H1 (cell line): Measurements from ENCODE around the gene PTPRD. TPM values are rescaled to one million over a fixed set of nuclear protein-coding genes. Genes with fewer than 3 reads are reported as not detected.

Experiments used
- CHD2 ChIP-seq: IDR thresholded peaks from 2 replicates; pipeline ENCODE4 v1.6.1; 2012; ENCODE audit warnings: low read length, improper control_type of control experiment
- EZH2 ChIP-seq: fragments of 200-600 bp; sonication (generic); IDR thresholded peaks from 2 replicates; pipeline ENCODE4 v1.7.1; 2012; ENCODE audit warnings: low read depth, mild to moderate bottlenecking, moderate library complexity, low read length, inconsistent platforms; ENCODE audit not compliant: severe bottlenecking
- SUZ12 ChIP-seq: fragments of 200-600 bp; sonication (generic); IDR thresholded peaks from 2 replicates; pipeline ENCODE4 v1.6.1; 2012; ENCODE audit warnings: mild to moderate bottlenecking, inconsistent platforms, low read length, moderate library complexity, mixed read lengths
- polyA plus RNA-seq, 7 experiments: library from polyadenylated mRNA; depleted of rRNA in 3 of 7; stranded (reverse) in 5 of 7; unstranded in 2 of 7; fragments of >200 nt in 5 of 7; fragments of 200-250 nt in 2 of 7; gene quantifications; 1 replicate in 5 of 7; 2 replicates in 1 of 7; 4 replicates in 1 of 7; pipeline versions ENCODE4 v1.2.1 to v1.2.3, GENCODE V29; 2011 to 2013; ENCODE audit warnings: missing spikeins in 2 of 7, mixed read lengths in 2 of 7
- total RNA-seq: library from RNA; stranded (reverse); fragmentation: NEBNext Ultra II Directional; extraction: Animal tissue kit (Norgen Biotek cat#: 25700); gene quantifications from 2 replicates; pipeline ENCODE4 v1.2.1, GENCODE V29; 2021

Gene PTPRD
- total and polyA plus RNA-seq, 2 of the 8 experiments (the other 6 are each of a cell fraction or from before 2014, with no cell fraction given) = 17.2 to 77.0 TPM

- TF ChIP-seq CHD2 (no peak), SUZ12 (no peak), EZH2 (no peak)
Measured at GRCh38 chr9:8874482-8874881, 1738.3 kb downstream of the PTPRD start (continued).
